Glomerular visceral epithelial cell (primary cell): ENCODE measurements around the gene EDN1.
"Not testable (repeated sequence)": the region's sequence is repeated elsewhere in the genome, so short reads cannot be mapped to it uniquely, and the experiment has no call there.

ENCODE experiments used
- DNase-seq: peaks from one replicate; pipeline ENCODE4 v3.0.0-alpha.2; 2016; ENCODE audit errors: extremely low spot score

Gene EDN1

GRCh38 chr6:12325872-12326271 lies 35.7 kb downstream of the EDN1 start:
- no peak for DNase-seq

- DNase-seq: peak; percentile 28
These were observed 37.2 kb downstream of the EDN1 start for GRCh38 chr6:12327391-12327790.

- no peak for DNase-seq
These were observed 37.8 kb downstream of the EDN1 start for GRCh38 chr6:12327988-12328387.

- no peak for DNase-seq
These were observed 38.5 kb downstream of the EDN1 start for GRCh38 chr6:12328701-12329100.

GRCh38 chr6:12331474-12331873 lies 41.3 kb downstream of the EDN1 start:
- no peak for DNase-seq

GRCh38 chr6:12331951-12332749 lies 42.0 kb downstream of the EDN1 start:
- no peak for DNase-seq

GRCh38 chr6:12332750-12333079 lies 42.6 kb downstream of the EDN1 start:
- DNase-seq: not testable (repeated sequence)

- DNase-seq: no peak
These were observed 43.0 kb downstream of the EDN1 start for GRCh38 chr6:12333128-12333527.

- no peak for DNase-seq
These were observed 44.5 kb downstream of the EDN1 start for GRCh38 chr6:12334526-12335130.

GRCh38 chr6:12335131-12335527 lies 45.0 kb downstream of the EDN1 start:
- no peak for DNase-seq

GRCh38 chr6:12335717-12336116 lies 45.6 kb downstream of the EDN1 start:
- DNase-seq: no peak

GRCh38 chr6:12336121-12336971 lies 46.2 kb downstream of the EDN1 start:
- DNase-seq: no peak

GRCh38 chr6:12339022-12339421 lies 48.9 kb downstream of the EDN1 start:
- DNase-seq: no peak

- DNase-seq: no peak
These were observed 49.8 kb downstream of the EDN1 start for GRCh38 chr6:12339808-12340487.

- no peak for DNase-seq
These were observed 50.3 kb downstream of the EDN1 start for GRCh38 chr6:12340488-12340818.

GRCh38 chr6:12342664-12343063 lies 52.5 kb downstream of the EDN1 start:
- no peak for DNase-seq

GRCh38 chr6:12343122-12343439 lies 52.9 kb downstream of the EDN1 start:
- no peak for DNase-seq

- peak; percentile 90 for DNase-seq
These were observed 53.4 kb downstream of the EDN1 start for GRCh38 chr6:12343440-12344162.

GRCh38 chr6:12344296-12344695 lies 54.1 kb downstream of the EDN1 start:
- no peak for DNase-seq

GRCh38 chr6:12344961-12345693 lies 55.0 kb downstream of the EDN1 start:
- DNase-seq: no peak

- DNase-seq: no peak
These were observed 55.5 kb downstream of the EDN1 start for GRCh38 chr6:12345694-12346058.
